WTC11 (cell line): ENCODE measurements around the gene ARMC9.

Experiments
- CREB1 ChIP-seq: sonication (generic); formaldehyde crosslinking; IDR thresholded peaks from 2 replicates; pipeline ENCODE4 v1.8.0; 2023; ENCODE audit warnings: mild to moderate bottlenecking, missing genetic modification reagents
- CREM ChIP-seq: sonication (generic); formaldehyde crosslinking; IDR thresholded peaks from 2 replicates; pipeline ENCODE4 v1.8.1; 2022; ENCODE audit warnings: mild to moderate bottlenecking, missing genetic modification reagents, moderate library complexity
- ESRRA ChIP-seq: sonication (generic); formaldehyde crosslinking; IDR thresholded peaks from 2 replicates; pipeline ENCODE4 v1.8.1; 2022; ENCODE audit warnings: mild to moderate bottlenecking, missing genetic modification reagents, borderline replicate concordance
- FOXK1 ChIP-seq: sonication (generic); formaldehyde crosslinking; IDR thresholded peaks from 2 replicates; pipeline ENCODE4 v1.8.0; 2022; ENCODE audit warnings: mild to moderate bottlenecking, moderate library complexity, missing genetic modification reagents
- IRF2 ChIP-seq: sonication (generic); formaldehyde crosslinking; IDR thresholded peaks from 2 replicates; pipeline ENCODE4 v1.8.0; 2022; ENCODE audit warnings: low read depth, missing genetic modification reagents, borderline replicate concordance
- SMAD3 ChIP-seq: sonication (generic); formaldehyde crosslinking; IDR thresholded peaks from 2 replicates; pipeline ENCODE4 v1.8.0; 2022; ENCODE audit warnings: missing genetic modification reagents, mild to moderate bottlenecking, borderline replicate concordance
- TEAD4 ChIP-seq: sonication (generic); formaldehyde crosslinking; IDR thresholded peaks from 2 replicates; pipeline ENCODE4 v1.8.0; 2022; ENCODE audit warnings: mild to moderate bottlenecking, missing genetic modification reagents
- ZNF138 ChIP-seq: sonication (generic); formaldehyde crosslinking; conservative IDR thresholded peaks from 2 replicates; pipeline ENCODE4 v1.8.1; 2022; ENCODE audit warnings: mild to moderate bottlenecking, moderate library complexity, missing genetic modification reagents
- TF ChIP-seq, protein P1 (sequence below): fragments of 200-600 bp; IDR thresholded peaks from 2 replicates; pipeline ENCODE4 v1.8.0; 2022; ENCODE audit warnings: antibody characterized with exemption
- TF ChIP-seq, protein P2 (sequence below): sonication (generic); formaldehyde crosslinking; IDR thresholded peaks from 2 replicates; pipeline ENCODE4 v1.8.1; 2022; ENCODE audit warnings: mild to moderate bottlenecking, missing genetic modification reagents, moderate library complexity, borderline replicate concordance
- TF ChIP-seq, protein P3 (sequence below): sonication (generic); formaldehyde crosslinking; IDR thresholded peaks from 2 replicates; pipeline ENCODE4 v1.8.1; 2023; ENCODE audit warnings: mild to moderate bottlenecking, missing genetic modification reagents, moderate library complexity

DNA sequence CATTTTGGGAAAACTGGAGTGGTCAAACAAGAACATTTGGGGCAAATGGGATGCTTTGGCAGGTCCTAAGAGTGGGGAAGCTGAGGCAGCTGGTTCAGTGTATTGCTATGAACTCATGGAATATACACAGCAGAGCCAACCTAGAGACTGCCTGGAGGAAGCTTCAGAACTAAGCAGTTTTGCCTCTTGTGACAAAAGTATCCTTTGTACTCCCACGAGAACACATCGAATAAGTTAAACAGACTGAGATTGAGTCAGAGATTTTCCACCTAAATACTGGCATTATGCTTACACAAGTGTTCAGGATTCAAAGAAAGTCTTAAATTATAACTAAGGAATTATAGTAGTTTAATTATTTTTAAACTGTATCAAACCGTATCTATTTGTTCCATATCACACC lies 5.2 kb upstream of the ARMC9 start:
- TF ChIP-seq, protein P1, sequence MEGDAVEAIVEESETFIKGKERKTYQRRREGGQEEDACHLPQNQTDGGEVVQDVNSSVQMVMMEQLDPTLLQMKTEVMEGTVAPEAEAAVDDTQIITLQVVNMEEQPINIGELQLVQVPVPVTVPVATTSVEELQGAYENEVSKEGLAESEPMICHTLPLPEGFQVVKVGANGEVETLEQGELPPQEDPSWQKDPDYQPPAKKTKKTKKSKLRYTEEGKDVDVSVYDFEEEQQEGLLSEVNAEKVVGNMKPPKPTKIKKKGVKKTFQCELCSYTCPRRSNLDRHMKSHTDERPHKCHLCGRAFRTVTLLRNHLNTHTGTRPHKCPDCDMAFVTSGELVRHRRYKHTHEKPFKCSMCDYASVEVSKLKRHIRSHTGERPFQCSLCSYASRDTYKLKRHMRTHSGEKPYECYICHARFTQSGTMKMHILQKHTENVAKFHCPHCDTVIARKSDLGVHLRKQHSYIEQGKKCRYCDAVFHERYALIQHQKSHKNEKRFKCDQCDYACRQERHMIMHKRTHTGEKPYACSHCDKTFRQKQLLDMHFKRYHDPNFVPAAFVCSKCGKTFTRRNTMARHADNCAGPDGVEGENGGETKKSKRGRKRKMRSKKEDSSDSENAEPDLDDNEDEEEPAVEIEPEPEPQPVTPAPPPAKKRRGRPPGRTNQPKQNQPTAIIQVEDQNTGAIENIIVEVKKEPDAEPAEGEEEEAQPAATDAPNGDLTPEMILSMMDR: no peak
- TF ChIP-seq IRF2 (CRISPR knock-in tag) (no peak), CREB1 (CRISPR knock-in tag) (no peak), TEAD4 (CRISPR knock-in tag) (no peak), SMAD3 (CRISPR knock-in tag) (no peak), CREM (CRISPR knock-in tag) (no peak), ZNF138 (CRISPR knock-in tag) (no peak), FOXK1 (CRISPR knock-in tag) (no peak), ESRRA (CRISPR knock-in tag) (no peak)
- TF ChIP-seq, protein P2, sequence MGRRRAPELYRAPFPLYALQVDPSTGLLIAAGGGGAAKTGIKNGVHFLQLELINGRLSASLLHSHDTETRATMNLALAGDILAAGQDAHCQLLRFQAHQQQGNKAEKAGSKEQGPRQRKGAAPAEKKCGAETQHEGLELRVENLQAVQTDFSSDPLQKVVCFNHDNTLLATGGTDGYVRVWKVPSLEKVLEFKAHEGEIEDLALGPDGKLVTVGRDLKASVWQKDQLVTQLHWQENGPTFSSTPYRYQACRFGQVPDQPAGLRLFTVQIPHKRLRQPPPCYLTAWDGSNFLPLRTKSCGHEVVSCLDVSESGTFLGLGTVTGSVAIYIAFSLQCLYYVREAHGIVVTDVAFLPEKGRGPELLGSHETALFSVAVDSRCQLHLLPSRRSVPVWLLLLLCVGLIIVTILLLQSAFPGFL: no peak
- TF ChIP-seq, protein P3, sequence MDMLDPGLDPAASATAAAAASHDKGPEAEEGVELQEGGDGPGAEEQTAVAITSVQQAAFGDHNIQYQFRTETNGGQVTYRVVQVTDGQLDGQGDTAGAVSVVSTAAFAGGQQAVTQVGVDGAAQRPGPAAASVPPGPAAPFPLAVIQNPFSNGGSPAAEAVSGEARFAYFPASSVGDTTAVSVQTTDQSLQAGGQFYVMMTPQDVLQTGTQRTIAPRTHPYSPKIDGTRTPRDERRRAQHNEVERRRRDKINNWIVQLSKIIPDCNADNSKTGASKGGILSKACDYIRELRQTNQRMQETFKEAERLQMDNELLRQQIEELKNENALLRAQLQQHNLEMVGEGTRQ (CRISPR knock-in tag): no peak
